SKM-1 (cell line): ENCODE results near the gene PPP2R3C.
"Not testable (repeated sequence)": the region's sequence is repeated elsewhere in the genome, so short reads cannot be mapped to it uniquely, and the experiment has no call there.

Experiments used
- DNase-seq: peaks from one replicate; lab custom pipeline; 2025; ENCODE audit not compliant: unreplicated experiment; lab: John Stamatoyannopoulos, UW

Gene PPP2R3C

DNA sequence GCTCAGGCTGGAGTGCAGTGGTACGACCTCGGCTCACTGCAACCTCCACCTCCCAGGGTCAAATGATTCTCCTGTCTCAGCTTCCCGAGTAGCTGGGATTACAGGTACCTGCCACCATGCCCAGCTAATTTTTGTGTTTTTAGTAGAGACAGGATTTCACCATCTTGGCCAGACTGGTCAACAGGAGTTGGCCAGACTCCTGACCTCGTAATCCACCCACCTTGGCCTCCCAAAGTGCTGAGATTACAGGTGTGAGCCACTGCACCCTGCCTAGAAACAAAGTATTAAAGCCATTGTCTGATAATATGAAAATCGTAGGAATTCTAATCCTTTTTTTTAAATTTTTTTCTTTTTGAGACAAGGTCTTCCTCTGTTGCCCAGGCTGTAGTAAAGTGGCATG, 56.1 kb downstream of the PPP2R3C start:
- DNase-seq: not testable (repeated sequence)

DNA sequence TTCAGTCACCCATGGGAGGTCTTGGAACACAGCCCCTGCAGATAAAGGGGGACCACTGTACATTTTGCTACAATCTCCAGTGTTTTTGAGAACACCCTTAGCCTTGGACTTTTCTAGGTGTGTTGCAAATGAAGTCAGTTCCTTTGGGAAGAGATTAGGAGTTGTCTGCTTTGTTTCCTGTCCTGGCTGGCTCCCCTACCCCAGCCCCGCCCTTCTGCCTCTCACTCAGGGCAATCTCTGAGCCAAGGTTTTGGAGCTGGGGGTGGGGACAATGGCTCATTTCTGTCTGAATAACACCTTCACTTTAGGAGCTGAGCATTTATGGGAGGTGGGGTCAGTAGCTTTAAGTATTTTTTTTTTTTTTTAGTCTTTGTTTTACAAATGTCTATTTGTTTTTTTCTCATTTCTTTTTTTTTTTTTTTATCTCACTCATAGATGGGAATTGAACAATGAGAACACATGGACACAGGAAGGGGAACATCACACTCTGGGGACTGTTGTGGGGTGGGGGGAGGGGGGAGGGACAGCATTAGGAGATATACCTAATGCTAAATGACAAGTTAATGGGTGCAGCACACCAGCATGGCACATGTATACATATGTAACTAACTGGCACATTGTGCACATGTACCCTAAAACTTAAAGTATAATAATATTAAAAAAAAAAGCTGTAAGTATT, 60.5 kb downstream of the PPP2R3C start:
- not testable (repeated sequence) for DNase-seq

DNA sequence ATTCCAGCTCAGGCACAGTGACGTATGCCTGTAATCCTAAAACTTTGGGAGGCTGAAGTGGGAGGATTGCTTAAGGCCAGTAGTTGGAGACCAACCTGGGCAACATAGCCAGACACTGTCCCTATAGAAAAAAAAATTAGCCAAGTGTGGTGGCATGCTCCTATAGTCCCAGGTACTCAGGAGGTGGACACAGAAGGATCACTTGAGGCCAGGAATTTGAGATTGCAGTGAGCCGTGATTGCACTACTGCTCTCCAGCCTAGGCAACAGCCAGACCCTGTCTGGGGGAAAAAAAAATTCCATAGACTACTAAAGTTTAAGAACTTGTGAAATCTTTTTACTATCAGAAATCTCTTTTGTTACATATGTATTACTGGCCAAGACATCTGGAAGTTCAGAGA, 69.2 kb downstream of the PPP2R3C start:
- DNase-seq: no peak

DNA sequence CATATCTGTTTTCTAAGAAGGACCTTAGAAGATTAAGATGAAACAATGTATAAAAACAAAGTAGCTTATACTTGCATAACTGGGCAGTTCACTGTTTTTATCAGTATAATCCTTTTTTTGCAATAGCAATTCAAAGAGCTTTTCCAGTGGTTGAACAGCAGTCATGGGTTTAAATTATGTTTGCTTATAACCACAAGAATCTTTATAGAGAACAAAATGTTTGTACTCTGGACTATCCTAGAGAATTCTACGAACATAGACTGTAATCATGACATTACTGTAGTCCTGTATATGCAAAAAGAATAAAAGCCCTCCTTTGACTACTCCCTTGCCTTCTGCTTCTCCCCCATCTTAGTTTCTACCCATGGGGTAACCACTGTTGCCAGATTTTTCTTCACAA, 70.0 kb downstream of the PPP2R3C start:
- DNase-seq: no peak

DNA sequence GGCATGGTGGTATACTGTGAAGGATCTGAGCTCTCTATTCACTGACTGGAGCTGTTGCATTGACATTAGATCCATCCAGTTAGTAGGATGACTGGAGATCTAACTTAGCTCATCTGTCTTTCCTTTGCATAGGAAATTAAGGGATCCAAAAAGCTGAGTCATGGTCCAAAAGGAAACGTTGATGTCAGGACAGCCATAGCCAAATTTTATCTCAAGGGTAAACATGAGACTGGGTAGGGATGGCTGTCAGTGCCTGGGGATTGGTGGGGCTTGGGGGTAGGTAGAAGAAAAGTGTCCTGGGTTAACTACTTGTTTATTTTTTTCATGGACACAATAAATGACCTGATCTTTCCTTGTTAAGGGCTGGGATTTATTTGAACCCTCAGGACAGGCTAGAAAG, 71.1 kb downstream of the PPP2R3C start:
- no peak for DNase-seq

DNA sequence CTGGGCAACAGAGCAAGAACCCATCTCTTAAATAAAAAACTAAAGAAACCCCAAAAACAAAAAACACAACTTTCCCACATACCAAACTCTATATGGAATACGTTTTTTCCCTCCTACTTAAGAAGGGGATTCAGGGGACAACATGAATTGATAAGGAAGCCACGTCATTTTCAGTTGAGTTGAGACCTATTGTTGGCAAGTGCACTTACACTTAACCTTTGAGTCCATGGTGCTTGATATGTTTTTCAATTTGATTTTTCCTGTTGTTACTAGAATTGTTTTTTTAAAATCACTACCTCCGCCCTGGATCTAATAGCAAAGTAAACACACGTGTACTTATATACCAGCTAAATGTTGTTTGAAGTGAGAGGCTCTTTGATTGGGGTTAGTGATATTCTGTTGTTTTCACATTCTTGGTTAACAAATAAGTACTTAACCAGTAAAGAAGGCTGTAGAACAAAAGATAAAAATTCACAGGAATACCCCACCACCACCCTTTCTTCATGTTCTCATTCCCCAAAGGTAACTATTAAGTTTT, 73.7 kb downstream of the PPP2R3C start:
- DNase-seq: no peak

DNA sequence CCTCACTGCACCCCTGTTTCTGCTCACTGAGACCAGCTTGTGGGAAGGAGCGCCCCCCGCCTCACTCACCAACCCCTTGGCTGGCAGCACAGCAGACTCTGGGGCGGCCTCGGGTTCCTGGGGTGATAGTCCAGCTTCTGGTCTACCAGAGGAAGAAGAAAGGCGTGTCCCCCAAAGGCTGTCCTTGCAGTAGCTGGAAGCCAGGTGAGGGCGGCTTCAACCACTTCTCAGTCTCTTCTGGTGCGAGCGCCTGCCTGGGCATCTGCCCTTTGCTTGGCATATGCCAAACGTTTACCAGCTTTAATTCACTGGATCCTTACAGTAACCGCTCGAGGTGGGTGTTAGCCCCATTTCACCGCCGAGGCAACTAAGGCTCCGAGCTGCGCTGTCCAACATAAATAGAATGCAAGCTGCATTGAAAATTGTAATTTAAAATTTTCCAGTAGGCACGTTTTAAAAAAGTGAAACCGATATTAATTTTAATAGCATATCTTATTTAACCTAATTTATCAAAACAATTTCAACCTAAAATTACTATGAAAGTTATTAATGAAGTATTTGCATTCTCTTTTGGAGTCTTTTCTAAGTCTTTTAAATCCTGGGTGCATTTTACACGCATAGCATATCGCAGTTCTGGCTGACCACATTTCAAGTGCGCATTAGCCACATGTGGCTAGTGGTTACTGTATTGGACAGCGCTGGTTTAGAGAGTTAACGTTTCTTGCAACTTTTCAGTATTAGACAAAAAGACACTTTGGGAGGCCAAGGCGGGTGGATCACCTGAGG, 74.8 kb downstream of the PPP2R3C start:
- DNase-seq: no peak

DNA sequence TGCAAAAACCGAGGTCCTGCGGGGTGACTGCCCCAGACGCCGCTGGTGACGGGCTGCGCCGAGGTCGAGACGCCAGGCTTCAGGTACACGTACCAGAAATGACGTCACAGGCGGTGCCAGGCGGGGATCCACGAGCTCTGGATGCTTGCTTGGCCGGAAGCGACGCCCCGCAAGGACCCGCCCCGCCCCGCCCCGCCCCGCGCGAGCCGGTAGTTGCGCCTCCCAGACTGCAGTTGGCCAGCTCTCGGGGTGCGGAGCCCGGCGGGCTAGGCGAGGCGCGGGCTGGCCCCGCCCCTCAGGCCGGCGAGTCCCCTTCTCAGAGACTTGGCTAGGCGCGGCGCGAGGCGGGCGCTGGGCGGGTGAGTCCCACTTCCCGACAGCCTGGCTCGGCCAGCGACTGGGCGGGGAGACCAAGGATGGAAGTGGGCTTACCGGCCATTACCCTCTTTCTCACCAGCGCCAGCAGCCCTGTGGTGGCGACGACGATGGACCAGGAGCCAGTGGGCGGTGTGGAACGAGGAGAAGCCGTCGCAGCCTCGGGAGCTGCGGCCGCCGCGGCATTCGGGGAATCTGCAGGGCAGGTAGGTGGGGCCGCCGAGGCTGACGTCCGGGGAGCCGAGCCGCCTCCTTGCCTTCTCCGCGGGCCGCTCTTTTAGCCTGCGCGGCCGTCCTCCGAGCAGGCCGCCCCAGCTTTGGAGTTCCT, 75.6 kb downstream of the PPP2R3C start, which contains the start of gene FAM177A1:
Gene FAM177A1 (plus strand): TSS at position 225 of the 703 bp plus-strand sequence. CDS start 192 bp downstream, at position 417.
- peak; percentile 73 for DNase-seq

DNA sequence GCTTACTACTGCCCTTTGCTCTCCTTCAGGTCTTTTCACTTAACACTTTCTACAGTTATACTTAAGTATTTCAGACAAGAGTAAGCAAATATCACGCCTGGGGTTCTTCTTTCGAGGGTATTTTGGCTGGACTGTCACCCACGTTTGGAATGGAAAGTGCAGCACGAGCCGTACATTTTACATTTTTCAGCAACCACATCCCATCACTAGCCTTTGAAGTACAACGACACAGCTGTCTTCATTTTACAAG, 76.1 kb downstream of the PPP2R3C start:
- DNase-seq: no peak

DNA sequence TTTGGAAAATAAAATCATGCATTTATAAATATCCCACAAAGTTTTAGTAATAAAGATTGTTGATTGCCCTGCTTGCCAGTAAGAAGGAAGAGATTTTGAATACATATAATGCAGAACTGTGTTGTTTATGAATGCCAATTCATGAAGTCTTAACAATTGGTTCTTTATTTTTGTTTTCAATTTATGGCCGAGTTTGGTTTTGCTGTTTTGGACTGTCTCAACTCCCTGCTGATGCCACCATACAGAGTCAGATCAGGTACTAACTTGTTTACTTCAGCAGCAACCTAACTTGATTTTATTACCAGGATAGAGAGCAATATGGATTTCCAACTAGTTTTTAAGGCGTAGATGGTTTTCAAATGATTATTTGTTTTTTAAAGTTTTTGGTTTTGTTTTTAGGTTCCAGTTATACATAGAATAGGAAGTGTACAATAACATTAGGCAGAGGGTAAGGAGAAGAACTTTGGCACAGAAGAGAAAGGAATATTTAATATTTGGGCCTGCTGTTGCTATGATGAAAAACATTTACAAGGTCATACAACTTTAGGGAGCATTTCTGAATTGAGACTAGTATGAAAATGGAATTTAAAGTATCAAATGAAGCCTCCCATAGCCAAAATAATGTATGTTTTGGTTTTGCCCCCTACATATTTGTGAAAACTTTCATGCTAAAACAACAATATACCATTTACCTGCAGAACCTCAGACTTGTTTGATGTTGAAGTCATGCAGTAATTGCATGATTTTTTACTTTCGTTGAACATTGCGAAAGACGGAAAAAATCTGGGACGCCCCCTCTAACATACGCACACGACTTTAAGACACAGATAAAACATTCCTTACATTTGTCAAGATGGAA, 76.6 kb downstream of the PPP2R3C start:
- DNase-seq: no peak

DNA sequence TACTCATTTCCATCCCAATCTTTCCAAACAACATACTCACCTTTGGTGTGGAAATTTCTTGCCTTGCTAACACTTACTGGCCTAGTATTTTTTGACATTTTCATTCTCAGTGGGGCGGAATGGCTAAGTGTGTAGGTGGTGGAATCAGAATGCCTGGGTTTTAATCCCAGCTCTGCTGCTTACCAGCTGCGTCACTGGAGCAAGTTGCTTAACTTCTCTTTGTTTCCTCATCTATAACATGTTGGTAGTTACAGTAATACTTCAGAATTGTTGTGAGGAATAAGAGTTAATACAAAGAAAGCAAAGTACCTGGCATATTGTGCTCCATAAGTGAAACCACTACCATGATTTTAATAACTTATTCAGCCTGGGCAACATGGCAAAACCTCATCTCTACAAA, 78.7 kb downstream of the PPP2R3C start:
- no peak for DNase-seq

DNA sequence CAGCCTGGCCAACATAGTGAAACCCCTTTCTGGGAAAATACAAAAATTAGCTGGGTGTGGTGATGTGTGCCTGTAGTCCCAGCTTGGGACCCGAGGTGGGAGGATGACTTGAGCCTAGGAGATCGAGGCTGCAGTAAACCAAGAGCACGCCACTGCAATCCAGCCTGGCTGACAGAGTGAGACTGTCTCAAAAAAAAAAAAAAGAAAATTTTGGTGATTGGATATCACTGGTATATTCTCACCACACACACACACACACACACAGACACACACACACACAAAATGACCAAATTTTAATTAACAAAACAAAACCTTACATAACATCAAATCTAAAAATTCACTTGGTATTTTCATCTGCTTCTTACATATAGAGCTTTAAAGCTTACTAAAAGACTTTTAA, 79.2 kb downstream of the PPP2R3C start:
- DNase-seq: no peak

DNA sequence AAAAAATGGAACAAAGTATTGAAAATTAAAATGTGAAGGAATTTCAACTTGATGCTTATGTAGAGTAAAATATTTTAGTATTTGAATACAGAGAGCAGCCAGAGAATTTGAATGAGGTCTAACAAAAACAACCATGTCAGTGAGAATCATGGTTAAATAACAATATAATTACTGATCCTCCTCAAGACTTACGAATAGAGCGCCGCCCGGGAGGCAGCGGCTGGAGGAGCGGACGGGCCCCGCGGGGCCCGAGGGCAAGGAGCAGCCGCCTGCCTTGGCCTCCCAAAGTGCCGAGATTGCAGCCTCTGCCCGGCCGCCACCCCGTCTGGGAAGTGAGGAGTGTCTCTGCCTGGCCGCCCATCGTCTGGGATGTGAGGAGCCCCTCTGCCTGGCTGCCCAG, 83.5 kb downstream of the PPP2R3C start:
- not testable (repeated sequence) for DNase-seq
